Loucy (cell line): ENCODE data around the gene C11orf65.

Experiments used
- CTCF ChIP-seq: fragments of 200-600 bp; sonication (generic); conservative IDR thresholded peaks from 2 replicates; pipeline ENCODE4 v1.5.1; 2014; ENCODE audit warnings: mild to moderate bottlenecking, antibody characterized with exemption, low read length
- EZH2phosphoT487 ChIP-seq: fragments of 200-600 bp; IDR thresholded peaks from 2 replicates; pipeline ENCODE4 v1.6.1; 2018; ENCODE audit warnings: antibody characterized with exemption, mild to moderate bottlenecking, moderate library complexity, borderline replicate concordance

GRCh38 chr11:108508653-108509593 lies 41.6 kb upstream of the C11orf65 start:
- TF ChIP-seq CTCF (no peak), EZH2phosphoT487 (no peak)
